SHP77 (cell line): ENCODE data around the gene IMPG2.

ENCODE experiments used
- DNase-seq, 2 experiments: peaks; one replicate each; lab custom pipeline; 2025; lab: John Stamatoyannopoulos, UW

IMPG2 gene

GRCh38 chr3:101273608-101274007 is 46.8 kb downstream of the IMPG2 start:
- no peak for DNase-seq

GRCh38 chr3:101273156-101273555 is 47.2 kb downstream of the IMPG2 start:
- no peak for DNase-seq

- DNase-seq = no peak
These were observed 48.6 kb downstream of the IMPG2 start for GRCh38 chr3:101271728-101272127.

GRCh38 chr3:101270149-101270548 is 50.2 kb downstream of the IMPG2 start:
- peak in 1 of 2 experiments; percentile 24 for DNase-seq

- DNase-seq = no peak
These were observed 51.3 kb downstream of the IMPG2 start for GRCh38 chr3:101268971-101269671.

GRCh38 chr3:101268141-101268540 is 52.2 kb downstream of the IMPG2 start:
- no peak for DNase-seq

GRCh38 chr3:101266566-101266965 is 53.8 kb downstream of the IMPG2 start:
- DNase-seq = no peak

GRCh38 chr3:101266071-101266470 is 54.3 kb downstream of the IMPG2 start:
- no peak for DNase-seq

- DNase-seq = peak; percentile 30 to 38
These were observed 57.8 kb downstream of the IMPG2 start for GRCh38 chr3:101262393-101263240.

GRCh38 chr3:101261506-101261905 is 58.9 kb downstream of the IMPG2 start:
- no peak for DNase-seq

- DNase-seq = no peak
These were observed 60.7 kb downstream of the IMPG2 start for GRCh38 chr3:101259485-101260341.

- DNase-seq = no peak
These were observed 63.9 kb downstream of the IMPG2 start for GRCh38 chr3:101256511-101256910.

- DNase-seq = no peak
These were observed 64.9 kb downstream of the IMPG2 start for GRCh38 chr3:101255441-101255840.

- peak; percentile 56 to 64 for DNase-seq
These were observed 67.0 kb downstream of the IMPG2 start for GRCh38 chr3:101253396-101253795.

- DNase-seq = peak in 1 of 2 experiments; percentile 8
These were observed 67.4 kb downstream of the IMPG2 start for GRCh38 chr3:101252945-101253344.

GRCh38 chr3:101252307-101252706 is 68.1 kb downstream of the IMPG2 start:
- DNase-seq = no peak

GRCh38 chr3:101251441-101251840 is 68.9 kb downstream of the IMPG2 start:
- no peak for DNase-seq

- DNase-seq = no peak
These were observed 70.9 kb downstream of the IMPG2 start for GRCh38 chr3:101249522-101249921.

- DNase-seq = no peak
These were observed 71.6 kb downstream of the IMPG2 start for GRCh38 chr3:101248736-101249135.

- no peak for DNase-seq
These were observed 76.2 kb downstream of the IMPG2 start for GRCh38 chr3:101244212-101244575.

GRCh38 chr3:101243285-101244211 is 76.8 kb downstream of the IMPG2 start:
- no peak for DNase-seq
